HL-60 (cell line): ENCODE data around the gene ZFHX2.

Experiments
- DNase-seq, 2 experiments: peaks; one replicate each; pipeline ENCODE4 v3.0.0-alpha.2; 2010 to 2020; ENCODE audit warnings: low read depth in 1 of 2, low spot score in 1 of 2
- H3K27ac ChIP-seq: fragments of 250-450 bp; sonication (Bioruptor Pico); replicated peaks from 2 replicates; pipeline ENCODE4 v1.5.1; 2020; ENCODE audit warnings: mild to moderate bottlenecking, moderate library complexity
- H3K27me3 ChIP-seq: fragments of 250-450 bp; sonication (Bioruptor Pico); 2 replicates; pipeline ENCODE4 v1.5.1; 2021; ENCODE audit warnings: mild to moderate bottlenecking, moderate library complexity; ENCODE audit not compliant: insufficient read depth, poor library complexity, severe bottlenecking
- H3K4me3 ChIP-seq: replicated peaks from 2 replicates; pipeline ENCODE4 v1.5.1; 2011; ENCODE audit warnings: mild to moderate bottlenecking, control low read depth, low read length; ENCODE audit not compliant: insufficient read depth
- GABPA ChIP-seq: IDR thresholded peaks from 2 replicates; pipeline ENCODE4 v1.6.1; 2012; ENCODE audit warnings: low read depth
- POLR2AphosphoS5 ChIP-seq: IDR thresholded peaks from 2 replicates; pipeline ENCODE4 v1.6.1; 2012; ENCODE audit warnings: low read depth
- SPI1 ChIP-seq: IDR thresholded peaks from 2 replicates; pipeline ENCODE4 v1.6.1; 2012; ENCODE audit warnings: low read depth, mild to moderate bottlenecking, borderline replicate concordance
- TF ChIP-seq, protein P1 (sequence below): IDR thresholded peaks from 2 replicates; pipeline ENCODE4 v1.6.1; 2012; ENCODE audit warnings: low read depth; ENCODE audit not compliant: insufficient replicate concordance
- TF ChIP-seq, protein P2 (sequence below): IDR thresholded peaks from one replicate; pipeline ENCODE4 v1.5.1; 2011; ENCODE audit warnings: low read length, control low read depth, inconsistent platforms; ENCODE audit not compliant: insufficient read depth

Gene ZFHX2

DNA sequence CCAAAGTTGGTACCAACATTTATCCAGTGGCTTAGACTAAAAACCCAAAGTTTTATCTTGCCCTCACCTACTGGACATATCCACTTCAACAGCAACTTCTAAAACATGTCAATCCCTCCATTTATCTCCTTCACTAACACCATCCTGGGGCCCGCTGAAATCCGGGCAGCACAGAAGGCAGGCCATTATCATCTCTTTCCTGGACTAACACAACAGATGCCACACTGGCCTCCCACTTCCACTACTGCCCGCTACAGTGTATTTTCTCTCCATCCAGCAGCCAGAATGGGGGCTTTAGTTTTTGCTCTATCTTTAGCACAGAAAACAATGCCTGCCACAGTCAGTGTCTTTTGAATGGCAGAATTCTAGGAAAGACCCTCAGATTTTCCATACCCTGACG is 15.6 kb downstream of the ZFHX2 start:
- no peak overlapping the region for H3K4me3 ChIP-seq
- TF ChIP-seq POLR2AphosphoS5: no peak
- no peak for TF ChIP-seq GABPA
- TF ChIP-seq, protein P1, sequence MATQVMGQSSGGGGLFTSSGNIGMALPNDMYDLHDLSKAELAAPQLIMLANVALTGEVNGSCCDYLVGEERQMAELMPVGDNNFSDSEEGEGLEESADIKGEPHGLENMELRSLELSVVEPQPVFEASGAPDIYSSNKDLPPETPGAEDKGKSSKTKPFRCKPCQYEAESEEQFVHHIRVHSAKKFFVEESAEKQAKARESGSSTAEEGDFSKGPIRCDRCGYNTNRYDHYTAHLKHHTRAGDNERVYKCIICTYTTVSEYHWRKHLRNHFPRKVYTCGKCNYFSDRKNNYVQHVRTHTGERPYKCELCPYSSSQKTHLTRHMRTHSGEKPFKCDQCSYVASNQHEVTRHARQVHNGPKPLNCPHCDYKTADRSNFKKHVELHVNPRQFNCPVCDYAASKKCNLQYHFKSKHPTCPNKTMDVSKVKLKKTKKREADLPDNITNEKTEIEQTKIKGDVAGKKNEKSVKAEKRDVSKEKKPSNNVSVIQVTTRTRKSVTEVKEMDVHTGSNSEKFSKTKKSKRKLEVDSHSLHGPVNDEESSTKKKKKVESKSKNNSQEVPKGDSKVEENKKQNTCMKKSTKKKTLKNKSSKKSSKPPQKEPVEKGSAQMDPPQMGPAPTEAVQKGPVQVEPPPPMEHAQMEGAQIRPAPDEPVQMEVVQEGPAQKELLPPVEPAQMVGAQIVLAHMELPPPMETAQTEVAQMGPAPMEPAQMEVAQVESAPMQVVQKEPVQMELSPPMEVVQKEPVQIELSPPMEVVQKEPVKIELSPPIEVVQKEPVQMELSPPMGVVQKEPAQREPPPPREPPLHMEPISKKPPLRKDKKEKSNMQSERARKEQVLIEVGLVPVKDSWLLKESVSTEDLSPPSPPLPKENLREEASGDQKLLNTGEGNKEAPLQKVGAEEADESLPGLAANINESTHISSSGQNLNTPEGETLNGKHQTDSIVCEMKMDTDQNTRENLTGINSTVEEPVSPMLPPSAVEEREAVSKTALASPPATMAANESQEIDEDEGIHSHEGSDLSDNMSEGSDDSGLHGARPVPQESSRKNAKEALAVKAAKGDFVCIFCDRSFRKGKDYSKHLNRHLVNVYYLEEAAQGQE: no peak
- TF ChIP-seq, protein P2, sequence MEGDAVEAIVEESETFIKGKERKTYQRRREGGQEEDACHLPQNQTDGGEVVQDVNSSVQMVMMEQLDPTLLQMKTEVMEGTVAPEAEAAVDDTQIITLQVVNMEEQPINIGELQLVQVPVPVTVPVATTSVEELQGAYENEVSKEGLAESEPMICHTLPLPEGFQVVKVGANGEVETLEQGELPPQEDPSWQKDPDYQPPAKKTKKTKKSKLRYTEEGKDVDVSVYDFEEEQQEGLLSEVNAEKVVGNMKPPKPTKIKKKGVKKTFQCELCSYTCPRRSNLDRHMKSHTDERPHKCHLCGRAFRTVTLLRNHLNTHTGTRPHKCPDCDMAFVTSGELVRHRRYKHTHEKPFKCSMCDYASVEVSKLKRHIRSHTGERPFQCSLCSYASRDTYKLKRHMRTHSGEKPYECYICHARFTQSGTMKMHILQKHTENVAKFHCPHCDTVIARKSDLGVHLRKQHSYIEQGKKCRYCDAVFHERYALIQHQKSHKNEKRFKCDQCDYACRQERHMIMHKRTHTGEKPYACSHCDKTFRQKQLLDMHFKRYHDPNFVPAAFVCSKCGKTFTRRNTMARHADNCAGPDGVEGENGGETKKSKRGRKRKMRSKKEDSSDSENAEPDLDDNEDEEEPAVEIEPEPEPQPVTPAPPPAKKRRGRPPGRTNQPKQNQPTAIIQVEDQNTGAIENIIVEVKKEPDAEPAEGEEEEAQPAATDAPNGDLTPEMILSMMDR: no peak
- TF ChIP-seq SPI1: no peak
- no peak for DNase-seq
- no peak overlapping the region for H3K27ac ChIP-seq
- H3K27me3 ChIP-seq: no peaks in the 10 kb centered on the region

DNA sequence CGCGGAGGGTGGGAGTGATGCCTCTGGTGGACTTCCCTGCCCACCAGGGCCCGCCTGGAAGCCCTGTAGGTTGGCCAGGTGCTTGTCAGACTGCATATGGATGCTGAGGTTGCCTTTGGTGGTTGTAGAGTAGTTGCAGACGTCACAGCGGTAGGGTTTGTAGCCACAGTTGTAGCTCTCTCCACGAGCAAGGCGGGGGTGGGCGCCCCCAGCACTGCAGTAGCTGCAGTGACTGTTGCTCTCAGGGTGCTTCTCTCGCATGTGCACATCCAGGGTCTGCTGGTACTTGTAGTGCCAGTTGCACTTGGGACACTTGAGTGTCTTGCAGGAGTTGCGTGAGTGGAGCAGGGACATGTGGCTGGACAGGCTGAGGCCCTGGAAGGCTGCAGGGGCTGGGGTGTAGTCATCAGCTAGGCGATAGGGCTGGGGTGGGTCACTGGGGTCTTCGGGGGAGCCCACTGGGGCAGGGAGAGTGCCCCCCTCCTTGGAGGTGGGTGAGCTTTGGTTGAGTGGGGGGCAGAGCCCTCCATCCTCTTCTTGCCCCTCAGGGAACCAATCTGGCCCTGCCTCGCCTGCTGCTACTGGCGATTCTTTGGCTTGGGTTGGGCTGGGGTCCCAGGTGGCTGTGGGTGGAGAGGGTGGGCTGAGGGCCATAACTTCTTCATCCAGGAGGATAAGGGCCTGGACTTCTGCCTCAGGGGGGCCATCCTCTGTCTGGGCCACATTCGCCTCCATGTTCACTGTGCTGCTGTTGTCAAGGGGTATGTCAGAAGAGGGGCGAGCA is 17.7 kb downstream of the ZFHX2 start:
- Histone ChIP-seq H3K27me3 (no peaks in the 10 kb centered on the region), H3K27ac (no peak overlapping the region), H3K4me3 (no peak overlapping the region)
- no peak for DNase-seq
- TF ChIP-seq GABPA (no peak), SPI1 (no peak), POLR2AphosphoS5 (no peak)
- TF ChIP-seq, protein P1: no peak
- TF ChIP-seq, protein P2: no peak

DNA sequence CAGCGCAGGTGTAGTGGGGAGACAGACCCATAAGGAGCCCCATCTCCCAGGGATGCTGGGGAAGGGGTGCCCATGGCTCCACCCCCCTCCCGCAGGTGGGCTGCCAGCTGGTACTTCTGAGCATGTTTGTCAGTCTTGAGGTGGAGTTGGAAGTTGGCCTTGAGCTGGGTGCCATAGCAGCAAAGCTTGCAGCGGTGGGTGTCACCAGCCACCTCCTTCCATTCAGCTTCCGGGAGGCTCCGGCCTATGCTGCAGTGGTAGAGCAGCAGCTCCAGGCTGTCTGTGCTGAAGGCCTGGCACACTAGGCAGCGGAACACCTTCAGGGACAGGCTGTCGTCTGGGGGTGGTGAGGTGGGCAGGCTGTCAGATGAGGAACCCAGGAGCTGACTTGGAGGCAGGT is 18.9 kb downstream of the ZFHX2 start:
- no peak overlapping the region for H3K4me3 ChIP-seq
- TF ChIP-seq, protein P2: no peak
- TF ChIP-seq POLR2AphosphoS5 (no peak), SPI1 (no peak), GABPA (no peak)
- TF ChIP-seq, protein P1: no peak
- no peak for DNase-seq
- no peaks in the 10 kb centered on the region for H3K27me3 ChIP-seq
- no peak overlapping the region for H3K27ac ChIP-seq
